ENCODE results near the gene HSD17B3. TPM values are rescaled to one million over a fixed set of nuclear protein-coding genes. Genes with fewer than 3 reads are reported as not detected.
"Not testable (repeated sequence)": the region's sequence is repeated elsewhere in the genome, so short reads cannot be mapped to it uniquely, and the experiment has no call there.

HSD17B3 gene
- total RNA-seq, 1 donor from 2014 or later, result not detected

DNA sequence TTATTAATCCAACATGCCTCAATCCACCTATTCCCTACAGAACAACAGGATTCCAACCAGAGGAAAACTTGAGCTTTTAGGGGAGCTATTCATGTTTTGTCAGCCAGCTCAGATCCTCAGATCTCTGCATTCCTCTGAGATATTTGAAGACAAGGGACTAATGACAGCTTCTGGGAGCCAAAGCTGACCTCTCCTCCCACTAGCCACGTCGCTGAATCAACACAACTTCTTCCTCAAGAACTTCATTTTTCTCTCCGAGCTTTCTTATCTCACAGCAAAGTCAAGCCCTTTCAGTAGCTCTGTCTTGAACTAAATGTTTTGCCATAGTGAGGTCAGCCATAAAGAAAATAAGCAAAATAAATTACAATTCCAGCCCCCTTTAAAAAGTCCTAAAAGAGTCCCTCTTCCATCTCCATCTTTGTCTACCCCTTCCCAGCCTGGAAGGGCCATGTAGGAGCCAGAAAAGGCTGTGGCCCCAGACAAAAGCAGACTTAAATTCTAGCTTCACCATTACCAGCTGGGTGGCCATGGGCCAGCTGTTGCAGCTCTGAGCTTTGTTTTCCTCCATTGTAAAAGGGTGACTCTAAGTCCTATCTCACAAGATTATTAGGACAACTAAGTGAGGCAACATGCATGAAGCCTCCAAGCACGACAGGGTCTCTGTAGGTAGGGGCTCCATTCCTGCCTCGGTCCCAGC, 65.0 kb downstream of the HSD17B3 start:
- intact Hi-C loops (cut with micrococcal nuclease), result no loop called here

- intact Hi-C loops (cut with micrococcal nuclease), result not testable (repeated sequence)
Measured at GRCh38 chr9:96236337-96236736, 65.6 kb downstream of the HSD17B3 start.

DNA sequence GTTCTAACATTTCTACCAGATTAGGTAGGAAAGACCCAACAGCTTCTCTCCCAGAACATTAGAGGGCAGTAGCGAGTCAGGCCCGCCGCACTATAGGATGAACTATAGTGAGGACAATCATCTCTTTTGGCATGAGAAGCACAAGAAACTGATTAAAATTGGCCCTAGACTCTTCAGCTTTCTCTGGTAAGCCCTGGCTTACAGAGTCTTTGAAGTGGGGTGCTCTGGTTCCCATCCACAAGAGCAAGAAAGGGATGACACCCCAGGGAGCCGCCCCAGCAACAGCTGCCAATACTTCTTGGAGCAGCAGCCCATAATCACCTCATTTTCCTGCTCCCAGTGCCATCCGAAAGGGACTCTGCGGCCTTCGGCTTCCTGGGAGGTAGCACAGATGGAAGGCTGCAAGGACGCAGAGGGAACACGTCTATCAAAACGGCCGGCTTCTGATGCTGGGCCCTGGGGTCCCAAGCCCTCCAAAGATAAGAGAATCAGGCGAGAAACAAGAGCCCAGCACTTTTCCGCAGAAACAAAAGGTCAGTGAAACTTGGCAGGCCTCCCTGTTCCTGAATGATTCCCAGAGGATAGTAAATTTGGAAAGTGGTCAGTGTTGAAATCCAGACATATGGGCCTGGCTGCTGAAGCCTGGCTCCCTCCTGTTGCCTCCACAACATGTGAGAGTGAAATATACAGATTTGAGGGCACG, 69.3 kb downstream of the HSD17B3 start:
- intact Hi-C loops (cut with micrococcal nuclease), result no loop called here

DNA sequence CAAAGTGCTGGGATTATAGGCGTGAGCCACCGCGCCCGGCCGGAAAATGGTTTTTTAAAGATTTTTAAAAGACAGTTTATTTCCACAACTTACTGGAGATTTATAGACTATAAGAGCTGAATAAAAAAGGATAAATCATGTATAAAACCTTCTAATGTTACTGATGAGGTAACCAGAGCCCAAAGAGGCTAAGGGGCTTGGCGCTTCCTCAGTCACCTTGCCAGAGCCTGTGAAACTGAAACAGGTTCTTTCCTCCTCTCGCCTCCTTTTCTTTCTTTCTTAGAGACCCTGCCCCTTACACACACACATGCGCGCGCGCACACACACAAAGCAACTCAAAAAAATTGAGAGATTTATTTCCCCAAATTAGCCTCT, 69.8 kb downstream of the HSD17B3 start:
- intact Hi-C loops (cut with micrococcal nuclease), result no loop called here

- intact Hi-C loops (cut with micrococcal nuclease), result no loop called here
Measured at GRCh38 chr9:96230002-96230401, 72.0 kb downstream of the HSD17B3 start.

- intact Hi-C loops (cut with micrococcal nuclease), result no loop called here
Measured at GRCh38 chr9:96222132-96222531, 79.8 kb downstream of the HSD17B3 start.

- intact Hi-C loops (cut with micrococcal nuclease), result loop anchor here (2.0 to 10.0 kb wide), 4 partner anchors 155 to 715 kb away; partner anchors contain the start of gene ERCC6L2
Measured at GRCh38 chr9:96219900-96220257, 82.1 kb downstream of the HSD17B3 start.

- intact Hi-C loops (cut with micrococcal nuclease), result loop anchor here (2.0 to 10.0 kb wide), 4 partner anchors 154 to 714 kb away; partner anchors contain the start of gene ERCC6L2
Measured at GRCh38 chr9:96219026-96219899, 82.7 kb downstream of the HSD17B3 start.

GRCh38 chr9:96217754-96218693, 84.0 kb downstream of the HSD17B3 start:
- intact Hi-C loops (cut with micrococcal nuclease), result loop anchor here (2.0 to 10.0 kb wide), 4 partner anchors 153 to 713 kb away; partner anchors contain the start of gene ERCC6L2

DNA sequence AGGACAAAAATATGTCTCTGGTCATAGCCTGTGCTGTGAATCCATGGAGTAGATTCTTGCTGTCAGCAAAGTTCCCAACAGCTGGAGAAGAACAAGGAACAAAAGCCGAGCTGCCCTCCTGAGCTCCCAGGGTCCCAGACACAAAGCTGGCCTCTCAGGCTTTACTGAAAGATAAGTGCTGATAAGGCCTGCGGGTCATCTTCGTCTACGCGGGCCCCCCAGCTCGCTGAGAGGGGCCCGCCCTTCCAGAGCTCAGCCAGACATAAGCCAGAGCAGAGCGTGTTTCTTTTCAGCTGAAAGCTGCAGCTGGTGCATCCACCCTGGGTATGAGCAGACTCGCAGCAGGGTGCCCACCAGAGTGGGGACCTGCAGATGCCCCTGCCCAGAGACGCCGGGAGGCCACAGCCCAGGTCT, 84.7 kb downstream of the HSD17B3 start:
- intact Hi-C loops (cut with micrococcal nuclease), result loop anchor here (5.0 to 10.0 kb wide), 3 partner anchors 152 to 712 kb away; no protein-coding TSS in a partner anchor

GRCh38 chr9:96216583-96216982, 85.4 kb downstream of the HSD17B3 start:
- intact Hi-C loops (cut with micrococcal nuclease), result loop anchor here (5.0 to 10.0 kb wide), 3 partner anchors 152 to 712 kb away; no protein-coding TSS in a partner anchor

DNA sequence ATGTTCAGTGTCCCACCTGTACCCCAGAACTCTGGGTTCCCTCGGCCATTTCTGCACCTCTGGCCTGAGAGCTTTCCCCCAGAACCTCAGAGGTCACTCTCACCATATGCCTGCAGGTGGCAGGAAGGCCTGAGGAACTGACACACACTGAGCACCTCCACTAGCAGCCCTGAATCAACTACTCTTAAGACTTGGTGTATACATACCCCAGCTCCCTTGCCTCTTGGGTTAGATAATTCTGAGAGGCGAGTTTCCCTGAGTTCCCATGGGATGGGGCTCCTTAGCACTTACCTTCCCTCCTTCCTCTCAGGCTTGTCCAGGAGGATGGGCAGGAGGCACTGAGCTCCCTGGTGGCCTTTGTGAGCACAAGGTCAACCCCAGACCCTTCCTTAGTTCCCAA, 86.1 kb downstream of the HSD17B3 start:
- intact Hi-C loops (cut with micrococcal nuclease), result loop anchor here (5.0 to 10.0 kb wide), 3 partner anchors 151 to 711 kb away; no protein-coding TSS in a partner anchor

DNA sequence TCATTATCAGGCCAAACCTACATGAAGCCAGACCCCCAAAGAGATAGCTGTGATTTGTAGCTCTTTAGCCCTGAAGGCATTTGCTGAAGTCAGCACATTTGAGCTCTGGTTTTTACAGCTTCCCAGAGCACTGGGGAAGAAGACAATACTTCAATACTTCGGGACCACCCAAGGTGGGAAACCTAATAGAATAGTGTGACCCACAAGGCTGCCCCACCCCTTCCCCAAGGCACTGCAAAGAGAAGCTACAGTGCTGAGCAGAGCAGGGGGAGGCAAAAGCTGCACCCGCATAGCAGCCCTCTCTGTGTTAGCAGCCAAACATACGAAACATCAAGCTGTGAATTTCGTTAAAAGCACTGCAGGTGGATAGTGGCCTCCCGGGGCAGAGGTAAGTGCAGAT, 87.3 kb downstream of the HSD17B3 start:
- intact Hi-C loops (cut with micrococcal nuclease), result loop anchor here (5.0 to 10.0 kb wide), 3 partner anchors 150 to 710 kb away; no protein-coding TSS in a partner anchor

- intact Hi-C loops (cut with micrococcal nuclease), result loop anchor here (10.0 kb wide), 2 partner anchors 145 to 705 kb away; no protein-coding TSS in a partner anchor
Measured at GRCh38 chr9:96209407-96210271, 92.3 kb downstream of the HSD17B3 start.

- intact Hi-C loops (cut with micrococcal nuclease), result no loop called here
Measured at GRCh38 chr9:96206156-96206751, 95.7 kb downstream of the HSD17B3 start.

DNA sequence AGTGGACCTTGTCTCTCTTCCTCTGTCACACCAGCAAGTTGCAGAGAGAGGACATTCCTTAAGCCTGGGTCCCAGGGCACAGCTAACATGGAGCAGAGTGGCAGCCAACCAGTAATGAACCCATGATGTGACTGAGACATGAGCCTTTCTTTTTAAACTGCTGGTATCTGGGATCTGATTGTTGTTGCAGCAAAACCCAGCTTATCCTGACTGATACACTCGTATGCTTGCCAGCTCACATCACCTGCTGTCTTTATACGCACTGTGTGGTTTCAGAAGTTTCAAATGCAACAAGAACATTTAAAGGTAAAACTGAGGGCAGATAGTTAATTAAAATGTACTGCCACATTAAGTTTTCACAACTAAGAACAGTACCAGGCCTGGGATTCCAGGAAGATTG, 97.1 kb downstream of the HSD17B3 start:
- intact Hi-C loops (cut with micrococcal nuclease), result no loop called here

- intact Hi-C loops (cut with micrococcal nuclease), result no loop called here
Measured at GRCh38 chr9:96203867-96204501, 98.0 kb downstream of the HSD17B3 start.
